Mammary epithelial cell (primary cell): ENCODE results near the gene PIK3CG.

ENCODE experiments used
- CTCF ChIP-seq, 2 donors: IDR thresholded peaks in 1 of 2; conservative IDR thresholded peaks in 1 of 2; 2 replicates each; pipeline ENCODE4 v1.5.1; 2011 to 2012; ENCODE audit warnings: inconsistent platforms in 2 of 2, low read length in 2 of 2, mild to moderate bottlenecking in 2 of 2, control low read depth in 1 of 2, low read depth in 1 of 2; ENCODE audit not compliant: insufficient read depth in 1 of 2; ENCODE audit errors: extremely low read depth in 1 of 2
- EZH2 ChIP-seq: IDR thresholded peaks from 2 replicates; pipeline ENCODE4 v1.6.1; 2012; ENCODE audit warnings: low read length, inconsistent platforms, borderline replicate concordance

- TF ChIP-seq CTCF (conservative IDR thresholded peaks at IDR 0.05 in 1 of 2, IDR thresholded peaks at IDR 0.05 in 1 of 2; ENCODE audit: extremely low read depth in 1 of 2, insufficient read depth in 1 of 2, low read depth in 1 of 2, low read length in 2 of 2) (no peak), EZH2 (no peak)
These were observed 53.9 kb downstream of the PIK3CG start for GRCh38 chr7:106918991-106919390.
